Left renal cortex interstitium (tissue), 4 donors: ENCODE data around the gene TWSG1. TPM values are rescaled to one million over a fixed set of nuclear protein-coding genes. Genes with fewer than 3 reads are reported as not detected.
"Not testable (repeated sequence)": the region's sequence is repeated elsewhere in the genome, so short reads cannot be mapped to it uniquely, and the experiment has no call there.

Experiments
- DNase-seq, 4 donors: peaks; one replicate each; pipeline ENCODE4 v3.0.0-alpha.2; 2013; ENCODE audit warnings: low read depth in 4 of 4, low spot score in 2 of 4, missing footprints in 1 of 4
- polyA plus RNA-seq, 4 donors: library from polyadenylated mRNA; unstranded; fragments of 120-200 nt; gene quantifications; one replicate each; pipeline ENCODE4 v1.2.1, GENCODE V29; 2013; ENCODE audit not compliant: insufficient read length in 4 of 4

Gene TWSG1
- polyA plus RNA-seq, 4 donors = 75.0 to 108 (median 96.6) TPM

DNA sequence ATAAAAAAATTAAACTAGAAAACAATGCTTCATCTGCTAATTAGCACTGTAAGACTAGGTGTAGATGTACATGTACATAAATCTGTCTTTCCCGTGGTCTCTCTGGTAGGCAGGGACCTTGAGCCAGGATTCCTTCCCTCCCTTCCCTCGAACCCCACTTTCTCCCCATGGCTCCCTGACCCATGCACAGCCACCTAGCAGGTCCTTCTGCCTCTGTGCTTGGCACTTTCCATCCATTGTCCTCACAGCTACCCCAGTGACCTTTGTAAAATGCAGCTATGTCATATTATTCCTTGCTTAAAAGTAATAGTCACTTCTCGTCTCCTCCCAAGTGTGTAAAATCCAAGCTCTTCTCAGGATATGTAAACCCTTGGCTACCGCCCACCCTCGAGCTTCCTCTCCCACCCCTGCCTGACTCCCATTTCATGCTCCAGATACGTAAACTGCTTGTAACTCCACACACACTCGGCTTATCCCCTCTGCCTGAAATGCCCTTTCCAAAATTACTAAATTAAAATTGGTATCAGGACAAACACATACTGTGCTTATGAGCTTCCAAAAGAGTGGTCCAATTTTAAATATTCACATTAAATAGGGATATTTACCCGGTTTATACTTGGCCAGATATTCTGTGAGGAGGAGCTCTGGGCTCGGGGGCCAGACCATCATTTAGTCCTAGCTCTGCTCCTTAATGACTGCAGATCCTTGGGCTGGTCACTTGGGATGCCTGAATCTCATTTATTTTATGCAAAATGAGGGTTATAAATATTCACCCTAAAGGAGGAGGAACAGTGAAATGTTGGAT, 86.7 kb downstream of the TWSG1 start:
- no peak for DNase-seq

DNA sequence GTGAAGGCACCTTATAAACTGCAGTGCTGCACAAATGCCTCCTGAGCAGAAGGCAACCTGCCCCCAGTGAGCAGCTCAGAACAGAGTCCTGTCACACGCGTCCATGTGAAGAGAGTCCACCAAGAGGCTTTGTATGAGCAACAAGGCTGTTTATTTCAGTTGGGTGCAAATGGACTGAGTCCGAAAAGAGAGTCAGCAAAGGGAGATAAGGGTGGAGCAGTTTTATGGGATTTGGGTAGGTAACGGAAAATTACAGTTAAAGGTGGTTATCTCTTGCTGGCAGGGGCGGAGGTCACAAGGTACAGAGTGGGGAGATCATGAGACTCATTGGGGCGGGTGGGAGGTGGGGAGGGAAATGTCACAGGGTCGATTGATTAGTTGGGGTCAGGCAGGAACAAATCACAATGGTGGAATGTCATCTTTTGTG, 87.3 kb downstream of the TWSG1 start:
- DNase-seq = no peak

DNA sequence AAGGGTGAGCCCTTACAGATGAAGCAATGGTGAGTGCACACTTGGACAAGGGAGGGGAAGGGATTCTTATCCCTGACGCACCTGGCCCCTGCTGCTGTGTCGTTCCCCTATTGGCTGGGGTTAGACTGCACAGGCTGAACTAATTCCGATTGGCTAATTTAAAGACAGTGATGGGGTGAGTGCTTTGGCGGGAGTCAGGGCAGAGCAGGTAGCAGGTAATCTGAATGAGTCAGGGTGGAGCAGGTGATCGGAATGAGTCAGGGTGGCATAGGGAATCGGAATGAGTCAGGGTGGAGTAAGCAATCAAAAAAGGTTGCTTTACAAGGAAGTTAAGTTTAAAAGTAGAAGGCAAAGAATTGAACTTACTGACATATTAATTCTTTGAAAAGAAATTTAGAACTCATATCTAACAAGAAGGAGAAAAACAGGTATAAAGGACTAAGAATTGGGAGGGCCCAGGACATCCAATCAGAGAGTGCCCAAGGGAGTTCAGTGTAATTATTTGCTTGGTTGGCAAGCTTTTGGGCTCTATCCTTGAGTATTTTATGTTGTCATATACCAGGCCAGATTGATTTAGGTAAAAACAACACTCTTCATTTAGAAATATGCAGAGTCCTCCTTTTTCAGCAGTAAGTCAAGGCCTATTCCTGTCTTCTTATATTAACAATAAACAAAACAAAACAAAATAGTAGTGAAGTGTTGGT, 88.4 kb downstream of the TWSG1 start:
- DNase-seq = no peak

DNA sequence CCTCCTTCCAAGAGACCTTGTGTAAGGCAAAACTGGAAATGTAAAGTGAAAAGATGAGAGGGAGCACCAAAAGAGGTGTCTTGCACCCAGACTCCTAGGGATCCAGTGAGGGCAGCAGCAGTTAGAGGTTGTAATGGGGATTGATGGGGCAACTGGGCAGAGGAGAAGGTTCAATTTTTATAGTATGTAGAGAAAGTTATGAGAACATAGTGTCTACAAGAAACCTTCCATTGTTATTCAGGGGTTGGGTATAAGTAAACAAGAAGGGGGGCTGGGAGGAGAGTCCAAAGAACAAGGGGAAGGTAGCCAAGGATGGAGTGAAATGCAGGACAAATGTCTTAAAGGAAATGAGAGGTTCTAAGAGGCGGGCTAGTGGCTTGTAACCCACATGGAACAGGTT, 89.1 kb downstream of the TWSG1 start:
- DNase-seq = not testable (repeated sequence)

DNA sequence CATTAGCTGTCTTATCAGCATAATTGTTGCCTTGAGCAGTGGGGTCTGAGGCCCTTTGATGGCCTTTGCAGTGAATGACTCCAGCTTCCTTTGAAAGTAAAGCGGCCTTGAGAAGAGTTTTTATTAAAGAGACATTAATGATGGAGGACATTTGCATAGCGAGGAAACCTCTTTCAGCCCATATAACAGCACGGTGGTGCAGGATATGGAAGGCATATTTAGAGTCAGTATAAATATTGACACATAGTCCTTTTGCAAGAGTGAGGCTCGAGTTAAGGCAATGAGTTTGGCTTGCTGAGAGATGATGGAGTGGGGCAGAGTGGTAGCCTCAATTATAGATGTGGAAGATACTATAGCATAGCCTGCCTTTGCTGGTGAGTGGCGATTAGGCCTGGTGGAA, 89.7 kb downstream of the TWSG1 start:
- not testable (repeated sequence) for DNase-seq

DNA sequence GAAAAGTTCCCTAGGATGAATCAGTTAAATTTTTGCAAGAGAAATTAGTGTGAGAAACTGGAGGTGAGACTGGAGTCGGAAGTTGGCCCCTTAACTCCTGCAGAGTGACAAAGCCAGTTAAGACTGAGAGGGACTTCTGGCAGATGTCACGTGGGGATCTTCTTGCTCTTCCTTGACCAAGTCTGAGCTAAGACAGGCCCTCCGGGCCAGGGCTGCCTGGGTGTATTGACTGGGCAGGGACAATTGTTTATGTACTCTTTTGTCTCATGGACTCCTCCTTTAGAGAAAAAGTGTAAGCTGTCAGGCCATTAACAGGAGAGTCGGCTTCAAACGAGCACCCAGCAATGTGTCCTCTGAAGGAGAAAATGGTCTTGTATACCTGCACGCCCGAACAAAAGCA, 92.2 kb downstream of the TWSG1 start:
- DNase-seq = no peak

DNA sequence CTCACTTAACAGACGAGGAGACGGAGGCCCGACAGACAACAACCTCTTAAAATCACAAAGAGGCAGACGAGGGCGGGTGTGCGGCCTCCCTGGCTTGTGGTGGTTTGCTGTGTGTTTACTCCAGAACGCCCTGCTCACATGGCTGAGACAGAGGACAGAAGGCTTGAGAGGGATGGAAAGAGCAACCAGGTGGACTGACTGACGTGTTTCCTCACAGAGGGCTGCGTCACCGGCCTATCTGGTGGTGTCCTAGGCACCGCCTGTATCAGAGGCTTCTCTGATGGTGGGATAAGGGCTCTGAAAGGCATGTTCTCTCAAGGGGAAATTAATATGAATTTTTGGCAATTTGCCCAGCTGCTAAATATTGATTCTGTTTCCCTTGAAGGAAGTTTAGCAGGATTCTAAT, 93.7 kb downstream of the TWSG1 start:
- no peak for DNase-seq

DNA sequence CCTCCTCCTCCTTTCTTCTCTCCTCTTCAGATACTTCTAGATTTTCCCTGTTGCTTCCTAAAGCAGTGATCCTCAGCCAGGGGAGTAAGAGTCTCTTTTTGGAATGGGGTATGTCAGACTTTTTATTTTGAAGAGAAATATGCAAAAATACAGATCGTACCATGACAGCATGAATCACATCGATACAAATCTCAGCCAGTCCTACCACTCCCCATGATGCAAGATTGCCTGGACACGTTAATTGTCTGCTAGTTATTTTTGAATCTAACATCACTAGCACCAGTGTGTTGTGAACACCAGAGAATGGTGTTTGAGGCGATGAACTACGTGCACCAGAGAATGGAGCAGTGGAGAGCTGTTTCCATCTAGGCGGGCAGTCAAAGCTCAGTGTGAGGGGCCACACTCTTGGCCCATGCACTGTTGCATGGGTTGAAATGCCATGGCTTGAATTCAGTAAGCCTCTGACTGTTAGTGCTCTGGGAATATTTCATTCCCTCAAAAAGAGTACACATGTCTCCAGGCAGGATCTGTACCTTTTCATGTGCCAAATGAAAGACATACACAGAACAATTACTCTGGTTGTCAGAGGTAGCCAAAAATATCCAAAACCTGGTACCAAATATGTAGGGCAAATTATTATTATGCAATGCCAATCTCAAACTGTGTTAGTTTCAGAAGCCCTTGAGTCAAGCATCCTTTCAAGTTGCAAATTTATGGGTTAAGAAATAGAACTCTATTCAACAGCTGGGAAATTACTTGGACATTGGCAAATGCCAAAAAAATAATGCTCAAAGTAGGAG, 94.5 kb downstream of the TWSG1 start:
- DNase-seq = no peak

DNA sequence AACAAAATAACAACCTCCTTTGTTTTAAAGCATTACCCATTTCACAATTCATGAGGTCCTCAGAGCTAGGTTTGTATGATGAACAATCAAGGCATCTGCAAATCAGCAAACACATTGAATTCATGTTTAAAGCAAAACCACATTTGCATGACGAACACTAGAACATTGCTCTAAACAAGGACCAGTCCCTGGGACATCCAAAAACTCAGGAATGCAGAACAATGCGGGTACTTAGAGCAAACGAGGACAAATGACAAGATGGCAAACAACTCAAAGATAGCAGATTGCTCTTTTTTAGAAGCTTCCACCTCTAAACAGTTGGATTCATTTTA, 95.1 kb downstream of the TWSG1 start:
- DNase-seq = no peak

DNA sequence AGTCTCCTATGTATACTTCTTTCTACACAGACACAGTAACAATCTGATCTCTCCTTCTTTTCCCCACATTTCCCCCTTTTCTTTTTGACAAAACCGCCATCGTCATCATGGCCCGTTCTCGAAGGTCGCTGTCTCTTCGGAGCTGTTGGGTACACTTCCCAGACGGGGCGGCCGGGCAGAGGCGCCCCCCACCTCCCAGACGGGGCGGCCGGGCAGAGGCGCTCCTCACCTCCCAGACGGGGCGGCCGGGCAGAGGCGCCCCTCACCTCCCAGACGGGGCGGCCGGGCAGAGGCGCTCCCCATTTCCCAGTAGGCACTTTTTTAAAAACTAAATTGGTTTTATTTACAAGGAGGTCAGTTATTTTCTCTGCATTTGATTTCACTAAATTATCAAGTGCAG, 95.7 kb downstream of the TWSG1 start:
- not testable (repeated sequence) for DNase-seq

DNA sequence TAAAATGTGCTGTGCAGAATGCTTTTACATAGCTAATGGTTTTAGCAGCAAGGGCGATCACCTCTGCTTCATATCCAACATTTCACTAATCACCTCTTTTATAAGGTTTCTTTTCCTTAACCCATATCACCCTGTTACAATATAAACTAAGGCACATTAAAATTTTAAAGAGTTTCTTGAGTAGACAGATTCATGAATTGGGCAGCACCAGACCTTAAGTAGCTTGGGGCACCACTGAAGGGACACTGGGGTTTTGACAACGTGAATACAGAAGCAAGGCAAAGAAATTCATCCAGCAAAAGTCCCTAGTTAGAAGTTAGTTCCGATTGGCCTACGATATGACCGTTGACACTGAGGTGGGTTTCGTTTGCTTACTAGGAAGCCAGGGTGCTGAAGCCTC, 96.7 kb downstream of the TWSG1 start:
- no peak for DNase-seq

DNA sequence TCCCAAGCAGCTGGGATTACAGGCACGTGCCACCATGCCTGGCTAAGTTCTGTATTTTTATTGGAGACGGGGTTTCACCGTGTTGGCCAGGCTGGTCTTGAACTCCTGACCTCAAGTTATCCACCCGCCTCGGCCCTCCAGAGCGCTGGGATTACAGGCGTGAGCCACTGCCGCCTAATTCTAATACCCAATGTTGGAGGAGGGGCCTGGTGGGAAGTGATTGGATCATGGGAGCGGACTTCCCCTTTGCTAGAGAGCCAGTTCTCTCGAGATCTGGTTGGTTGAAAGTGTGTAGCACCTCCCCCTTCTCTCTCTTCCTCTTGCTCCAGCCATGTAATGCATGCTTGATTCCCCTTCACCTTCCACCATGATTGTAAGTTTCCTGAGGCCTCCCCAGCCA, 98.5 kb downstream of the TWSG1 start:
- not testable (repeated sequence) for DNase-seq

DNA sequence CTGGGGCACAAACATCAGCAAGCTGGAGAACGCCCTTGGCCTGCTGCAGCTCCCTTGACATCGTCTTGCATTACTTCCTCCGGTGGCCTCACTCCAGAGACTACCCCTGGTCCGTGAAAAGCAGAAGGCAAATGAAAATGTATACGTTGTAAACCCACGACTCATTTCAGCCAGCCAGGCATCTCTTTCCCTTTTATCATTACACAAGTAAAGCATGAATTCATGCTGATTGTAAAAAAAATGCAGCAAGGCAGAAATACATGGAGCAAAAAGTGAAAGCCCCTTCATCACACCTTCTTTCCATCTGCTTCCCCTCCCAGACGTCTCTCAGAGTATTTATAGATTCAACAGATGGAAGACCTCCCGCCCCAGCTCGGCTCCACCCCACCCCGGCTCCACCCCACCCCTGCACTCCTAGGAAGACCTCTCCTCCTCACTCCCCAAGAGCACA, 99.1 kb downstream of the TWSG1 start:
- no peak for DNase-seq

DNA sequence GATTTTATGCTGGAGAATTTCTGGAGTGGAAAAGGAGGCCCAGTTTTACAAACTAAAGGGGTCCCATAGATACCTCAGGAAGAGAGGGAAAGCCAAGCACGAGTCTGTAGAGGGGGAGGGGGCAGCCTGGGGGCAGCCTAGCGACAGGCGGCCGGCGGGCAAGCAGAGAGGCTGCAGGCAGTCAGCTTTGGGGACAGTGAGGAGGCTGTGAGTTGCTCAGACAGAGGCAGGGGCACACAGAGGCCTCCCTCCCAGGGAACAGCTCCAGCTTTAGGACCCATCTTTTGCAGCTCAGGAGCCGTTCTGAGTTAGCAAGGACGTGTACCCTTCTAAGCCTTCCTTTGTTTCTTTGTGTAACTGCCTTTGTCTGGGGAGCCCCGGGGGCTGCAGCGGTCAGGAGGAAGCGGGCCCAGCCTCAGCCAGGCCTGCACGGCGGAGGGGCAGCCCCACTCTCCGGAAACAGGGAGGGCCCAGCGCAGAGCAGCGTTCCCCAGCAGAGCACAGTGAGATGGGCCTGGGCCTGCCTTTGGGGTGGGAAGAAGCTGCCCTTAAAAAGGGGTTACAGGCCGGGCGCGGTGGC, 99.6 kb downstream of the TWSG1 start:
- DNase-seq = no peak

DNA sequence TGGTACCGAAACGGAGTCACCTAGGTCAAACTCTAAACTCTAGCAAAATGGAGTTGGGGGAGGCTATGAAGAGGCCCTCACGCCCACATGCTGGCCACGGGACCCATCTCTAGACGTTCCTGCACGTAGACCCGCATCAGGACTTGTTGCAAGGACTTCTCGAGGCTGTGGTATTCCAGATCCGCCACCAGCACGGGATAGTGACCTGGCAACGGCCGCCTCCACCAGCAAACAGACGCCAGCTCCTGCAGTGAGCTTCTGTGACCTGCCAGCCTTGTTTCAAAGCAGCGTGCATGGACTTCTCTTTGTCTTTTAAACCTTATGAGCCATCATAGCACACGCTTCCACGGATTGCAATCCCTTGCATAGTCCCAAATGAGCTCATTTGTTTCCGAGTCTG, 100.5 kb downstream of the TWSG1 start:
- no peak for DNase-seq

DNA sequence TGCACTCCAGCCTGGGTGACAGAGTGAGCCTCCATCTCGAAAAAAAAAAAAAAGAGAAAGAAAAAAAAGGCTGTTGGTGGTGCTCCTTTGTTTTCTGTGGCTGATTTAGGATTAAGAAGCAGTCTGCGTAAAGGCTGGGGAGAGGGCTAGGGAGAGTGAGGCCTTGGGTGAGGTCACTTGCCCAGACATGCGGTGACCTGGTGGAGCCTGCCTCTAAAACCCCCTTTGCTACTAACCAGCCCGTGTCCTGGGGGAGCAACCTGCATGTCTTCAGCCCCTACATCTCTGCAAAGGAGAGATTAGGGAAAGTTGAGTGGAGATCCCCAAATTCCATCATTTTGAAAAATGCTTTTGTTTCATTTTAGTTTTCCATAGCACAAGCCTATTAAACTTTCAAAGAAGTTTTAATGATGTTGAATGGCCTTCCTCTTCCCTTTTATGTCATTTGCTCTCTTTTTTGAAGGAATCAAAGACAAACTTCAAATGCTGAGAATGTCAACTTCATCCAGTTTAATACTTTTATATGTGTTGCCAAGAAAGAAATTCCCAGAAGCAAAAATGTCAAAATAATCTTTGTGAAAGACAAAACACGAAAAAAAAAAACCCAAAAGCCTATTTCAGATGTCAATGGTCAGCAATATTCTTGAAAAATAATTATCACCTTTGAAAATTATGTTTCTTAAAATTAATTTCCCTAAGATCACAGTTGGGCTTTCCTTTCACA, 101.8 kb downstream of the TWSG1 start:
- no peak for DNase-seq

DNA sequence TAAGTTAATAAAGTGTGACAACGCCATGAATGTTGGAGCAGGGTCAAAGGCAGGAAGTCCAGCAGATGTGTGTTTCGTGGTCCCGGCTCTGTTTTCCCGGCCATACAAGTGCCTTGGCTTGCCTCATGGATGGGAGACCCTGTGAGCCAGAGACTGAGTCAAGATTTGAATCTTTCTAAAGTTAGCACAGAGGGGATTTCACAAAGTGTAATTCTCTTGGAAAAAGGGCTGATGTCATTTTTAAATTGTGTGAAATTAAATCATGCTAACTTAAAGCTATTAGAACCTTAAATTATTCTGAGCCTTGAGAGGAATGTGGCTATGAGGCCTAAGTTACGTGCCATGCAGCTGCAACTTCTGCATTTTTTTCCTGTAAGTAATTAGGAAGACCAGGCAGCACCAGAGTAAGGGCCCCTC, 102.5 kb downstream of the TWSG1 start:
- DNase-seq = no peak

DNA sequence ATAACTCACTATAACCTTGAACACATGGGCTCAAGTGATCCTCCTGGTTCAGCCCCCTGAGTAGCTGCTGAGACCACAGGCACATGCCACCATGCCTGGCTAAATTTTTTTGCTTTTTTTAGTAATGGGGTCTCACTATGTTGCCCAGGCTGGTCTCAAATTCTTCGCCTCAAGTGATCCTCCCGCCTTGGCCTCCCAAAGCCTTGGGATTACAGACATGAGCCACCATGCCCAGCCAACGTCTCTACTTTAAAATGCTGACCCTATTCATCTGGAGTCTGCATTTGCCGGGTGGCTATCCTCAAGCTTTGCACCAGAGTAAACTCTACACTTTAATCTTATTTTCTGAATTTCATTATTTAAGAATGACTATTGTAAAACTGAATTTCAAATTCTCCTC, 103.1 kb downstream of the TWSG1 start:
- no peak for DNase-seq

DNA sequence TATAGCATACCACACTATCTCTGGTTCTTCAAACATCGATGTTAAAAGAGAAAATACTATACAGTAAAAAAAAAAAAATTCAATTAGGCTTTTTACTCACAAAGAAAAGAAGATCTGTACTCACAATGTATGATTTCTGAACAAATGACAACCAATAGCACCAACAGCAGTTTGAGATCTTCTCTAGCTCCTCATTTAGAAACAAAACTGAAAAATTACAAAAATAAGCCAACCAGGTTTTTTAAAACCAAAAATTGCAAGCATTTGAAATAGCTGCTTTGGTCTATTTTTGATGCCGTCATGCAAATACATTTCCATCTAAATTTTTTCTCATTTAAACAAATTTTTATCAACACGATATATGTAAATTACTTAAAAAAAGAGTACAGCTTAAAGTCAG, 106.5 kb downstream of the TWSG1 start:
- no peak for DNase-seq

DNA sequence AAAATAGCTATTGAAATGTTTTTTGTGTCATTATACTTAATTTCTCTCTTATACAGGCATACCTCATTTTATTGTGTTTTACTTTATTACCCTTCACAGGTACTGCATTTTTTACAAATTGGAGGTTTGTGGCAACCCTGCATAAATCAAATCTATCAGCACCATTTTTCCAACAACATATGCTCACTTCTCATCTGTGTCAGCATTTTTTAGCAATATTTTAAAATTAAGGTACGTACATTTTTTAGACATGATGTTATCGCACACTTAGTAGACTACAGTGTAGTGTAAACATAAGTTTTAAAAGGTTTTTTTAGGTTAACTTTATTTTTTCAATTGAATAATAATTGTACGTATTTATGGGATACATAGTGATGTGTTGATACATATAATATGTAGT, 110.0 kb downstream of the TWSG1 start:
- DNase-seq = no peak
